GM12873 (cell line): ENCODE measurements around the gene AREL1.

Experiments
- TF ChIP-seq, protein P1 (sequence below): IDR thresholded peaks from 2 replicates; pipeline ENCODE4 v1.5.1; 2012; ENCODE audit warnings: low read depth, mild to moderate bottlenecking, moderate library complexity, low read length, control low read depth; ENCODE audit not compliant: insufficient read depth; ENCODE audit errors: missing control alignments

The AREL1 gene

DNA sequence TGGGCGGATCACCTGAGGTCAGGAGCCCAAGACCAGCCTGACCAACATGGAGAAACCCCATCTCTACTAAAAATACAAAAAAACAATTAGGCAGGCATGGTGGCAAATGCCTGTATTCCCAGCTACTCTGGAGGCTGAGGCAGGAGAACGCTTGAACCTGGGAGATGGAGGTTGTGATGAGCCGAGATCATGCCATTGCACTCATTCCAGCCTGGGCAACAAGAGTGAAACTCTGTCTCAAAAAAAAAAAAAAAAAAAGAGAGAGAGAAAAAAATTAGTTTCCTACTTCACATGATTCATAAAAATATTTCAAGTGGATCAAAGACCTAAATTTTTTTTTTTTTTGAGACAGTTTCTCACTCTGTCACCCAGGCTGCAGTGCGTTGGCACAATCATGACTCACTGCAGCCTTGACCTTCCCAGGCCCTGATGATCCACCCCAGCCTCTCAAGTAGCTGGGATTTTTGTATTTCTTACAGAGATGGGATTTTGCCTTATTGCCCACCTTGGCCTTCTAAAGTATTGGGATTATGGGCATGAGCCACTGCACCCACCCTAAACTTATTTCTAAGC lies 25.0 kb upstream of the AREL1 start:
- TF ChIP-seq, protein P1, sequence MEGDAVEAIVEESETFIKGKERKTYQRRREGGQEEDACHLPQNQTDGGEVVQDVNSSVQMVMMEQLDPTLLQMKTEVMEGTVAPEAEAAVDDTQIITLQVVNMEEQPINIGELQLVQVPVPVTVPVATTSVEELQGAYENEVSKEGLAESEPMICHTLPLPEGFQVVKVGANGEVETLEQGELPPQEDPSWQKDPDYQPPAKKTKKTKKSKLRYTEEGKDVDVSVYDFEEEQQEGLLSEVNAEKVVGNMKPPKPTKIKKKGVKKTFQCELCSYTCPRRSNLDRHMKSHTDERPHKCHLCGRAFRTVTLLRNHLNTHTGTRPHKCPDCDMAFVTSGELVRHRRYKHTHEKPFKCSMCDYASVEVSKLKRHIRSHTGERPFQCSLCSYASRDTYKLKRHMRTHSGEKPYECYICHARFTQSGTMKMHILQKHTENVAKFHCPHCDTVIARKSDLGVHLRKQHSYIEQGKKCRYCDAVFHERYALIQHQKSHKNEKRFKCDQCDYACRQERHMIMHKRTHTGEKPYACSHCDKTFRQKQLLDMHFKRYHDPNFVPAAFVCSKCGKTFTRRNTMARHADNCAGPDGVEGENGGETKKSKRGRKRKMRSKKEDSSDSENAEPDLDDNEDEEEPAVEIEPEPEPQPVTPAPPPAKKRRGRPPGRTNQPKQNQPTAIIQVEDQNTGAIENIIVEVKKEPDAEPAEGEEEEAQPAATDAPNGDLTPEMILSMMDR, result no peak

DNA sequence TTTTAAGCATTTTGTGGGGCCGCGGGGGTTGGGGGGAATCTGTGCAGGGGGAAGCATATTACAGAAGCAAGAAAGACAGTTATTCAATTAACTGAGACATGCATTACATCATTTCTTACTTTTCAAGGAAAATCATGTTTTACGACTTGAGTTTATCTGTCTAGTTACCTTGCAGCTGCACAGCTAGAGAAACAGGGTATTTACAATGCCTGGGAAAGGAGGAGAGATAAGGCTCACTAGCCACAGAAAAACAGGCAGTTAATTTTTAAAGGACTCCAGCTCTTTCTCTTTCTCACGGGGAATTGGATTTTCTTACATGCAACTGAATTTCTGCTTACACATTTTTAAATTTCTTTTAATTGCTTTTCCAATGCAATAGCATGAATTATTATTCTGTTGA lies 22.2 kb upstream of the AREL1 start:
- TF ChIP-seq, protein P1, result no peak

DNA sequence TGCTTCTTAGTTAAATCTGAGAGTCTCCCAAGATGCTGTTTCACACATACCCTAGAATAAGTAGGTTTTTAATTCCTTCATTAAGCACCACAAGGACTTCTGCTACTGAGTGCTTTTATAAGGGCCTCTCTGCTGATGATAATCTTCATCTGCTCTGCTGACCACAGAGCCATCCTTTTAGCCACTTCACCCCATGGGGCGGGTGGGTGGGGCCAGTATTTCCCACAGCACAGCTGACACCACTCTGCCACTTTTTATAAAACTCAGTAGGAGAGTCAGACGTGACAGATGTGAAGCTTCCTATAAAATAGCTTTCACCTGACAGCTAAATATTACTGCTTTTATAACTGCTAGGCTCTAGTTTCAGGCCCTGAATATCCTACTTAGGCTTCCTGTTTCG lies 20.3 kb upstream of the AREL1 start:
- TF ChIP-seq, protein P1, result no peak

DNA sequence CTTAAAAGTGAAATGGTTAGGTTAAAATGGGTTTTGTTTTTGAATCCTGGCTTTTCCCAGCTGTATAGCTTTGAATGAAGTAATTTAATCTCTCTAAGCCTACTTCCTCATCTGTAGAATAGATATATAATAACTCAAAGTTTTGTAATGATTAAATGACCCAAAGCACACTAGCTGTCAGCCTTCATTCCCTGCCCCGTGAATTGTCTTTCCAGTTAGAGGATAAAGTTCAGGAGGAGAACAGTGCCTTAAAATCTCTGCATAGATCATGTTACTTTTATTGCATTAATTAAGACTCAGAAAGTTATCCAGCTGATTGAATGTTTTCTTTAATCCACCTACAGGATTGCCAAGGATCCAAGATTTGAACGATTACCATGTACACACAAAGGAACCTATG lies 19.5 kb upstream of the AREL1 start:
- TF ChIP-seq, protein P1, result no peak

DNA sequence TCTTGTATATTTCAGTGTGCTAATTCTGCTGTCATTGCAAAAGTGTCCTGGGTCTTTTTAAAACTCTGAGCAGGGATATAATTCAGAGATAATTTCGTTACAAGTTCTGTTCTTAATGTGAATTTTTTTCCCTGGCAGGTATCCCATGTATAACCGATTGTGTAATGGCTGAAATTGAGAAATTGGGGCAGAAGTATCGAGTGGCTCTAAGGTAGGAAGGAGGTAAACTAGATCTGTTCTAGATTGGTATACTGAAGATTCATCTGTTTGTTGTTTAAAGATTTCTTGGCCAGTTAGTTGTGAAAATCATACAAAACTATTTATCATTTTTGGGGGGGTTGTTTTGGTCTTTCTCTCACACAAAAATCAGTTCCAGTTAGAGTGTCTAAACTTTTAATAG lies 10.3 kb upstream of the AREL1 start:
- TF ChIP-seq, protein P1, result no peak

DNA sequence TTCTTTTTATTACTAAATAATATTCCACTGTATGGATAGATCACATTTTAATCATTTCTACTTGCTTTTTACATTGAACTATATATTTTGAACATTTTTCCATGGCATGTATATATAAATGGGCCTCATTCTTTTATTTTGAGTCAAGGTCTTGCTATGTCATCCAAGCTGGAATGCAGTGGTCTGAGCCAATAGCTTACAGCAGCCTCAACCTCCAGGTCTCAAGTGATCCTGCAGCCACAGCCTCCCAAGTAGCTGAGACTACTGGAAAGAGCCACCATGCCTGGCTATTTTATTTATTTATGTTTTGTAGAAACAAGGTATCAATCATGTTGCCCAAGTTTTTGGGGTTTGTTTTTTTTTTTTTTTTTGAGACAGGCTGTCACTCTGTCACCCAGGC lies 7.6 kb upstream of the AREL1 start:
- TF ChIP-seq, protein P1, result no peak

DNA sequence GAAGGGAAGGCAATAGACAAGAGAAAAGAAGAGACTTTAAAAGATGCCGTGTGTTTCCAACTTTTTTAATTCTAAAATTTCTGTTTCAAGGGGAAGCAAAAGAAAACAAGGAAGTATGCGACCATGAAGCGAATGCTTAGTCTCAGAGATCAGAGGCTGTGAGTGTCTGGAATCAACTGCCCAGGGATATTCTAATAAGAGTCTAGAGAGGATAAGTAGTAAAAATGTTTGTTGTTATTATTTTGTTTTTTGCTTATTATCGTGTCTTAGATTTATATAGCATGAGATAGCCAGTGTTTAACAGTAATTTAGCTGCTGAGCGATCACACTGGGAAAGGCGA lies 485 bp upstream of the AREL1 start:
- TF ChIP-seq, protein P1, result no peak
